K562 (cell line): ENCODE data around the gene PHF5A. TPM values are rescaled to one million over a fixed set of nuclear protein-coding genes. Genes with fewer than 3 reads are reported as not detected.
"Not testable (repeated sequence)": the region's sequence is repeated elsewhere in the genome, so short reads cannot be mapped to it uniquely, and the experiment has no call there.

Source experiments
- ATAC-seq: fragments of 200-7000 bp; cut with Tn5 transposase; 3 replicates; pipeline ENCODE4 v1.9.1; 2020; ENCODE audit warnings: moderate library complexity
- BruUV-seq: library from RNA; stranded (reverse); fragments of 400-500 nt; replicated peaks from 2 replicates; lab custom pipeline; 2021; lab: Mats Ljungman, UMichigan
- CTCF ChIA-PET: fragments of 300-600 bp; formaldehyde crosslinking; extraction: SDS; loops from one replicate; lab custom pipeline; 2021; ENCODE audit warnings: low intra/inter-chr PET ratio; lab: Yijun Ruan, JAX
- POLR2A ChIA-PET: fragments of 300-600, 350-650 bp; sonication (Branson Sonifier 250); formaldehyde crosslinking; extraction: SDS; loops from one replicate; lab custom pipeline; 2021; ENCODE audit warnings: antibody characterized with exemption, inconsistent platforms; lab: Yijun Ruan, JAX
- DNase-seq, 4 experiments: peaks; one replicate each; pipeline versions ENCODE4 v3.0.0 to v3.0.0-alpha.2; 2011 to 2018; ENCODE audit warnings: low spot score in 3 of 4, mixed read lengths in 3 of 4; ENCODE audit errors: extremely low read depth in 1 of 4
- FAIRE-seq: peaks from 2 replicates; lab custom pipeline; 2011; peaks lifted over from hg19 to GRCh38; lab: Jason Lieb, UNC
- H2AFZ ChIP-seq: 2 replicates; pipeline ENCODE4 v1.6.0; 2011; ENCODE audit warnings: low read depth, low read length, control low read depth, inconsistent platforms
- H3K27ac ChIP-seq: fragments of 200-600 bp; 3 replicates; pipeline ENCODE4 v1.8.0; 2011; ENCODE audit warnings: low read depth, mild to moderate bottlenecking, control low read depth, inconsistent platforms, low read length, moderate library complexity, mixed read lengths; ENCODE audit errors: extremely low read depth
- H3K27me3 ChIP-seq, 2 experiments: fragments of 300-600 bp in 1 of 2; 2 replicates in 1 of 2; 3 replicates in 1 of 2; pipeline versions ENCODE4 v1.6.0 to v1.8.0; 2011; ENCODE audit warnings: inconsistent platforms in 2 of 2, low read length in 2 of 2, mild to moderate bottlenecking in 1 of 2, mixed read lengths in 1 of 2, moderate library complexity in 1 of 2; ENCODE audit not compliant: control insufficient read depth in 2 of 2, insufficient read depth in 2 of 2
- H3K36me3 ChIP-seq: fragments of 300-600 bp; 3 replicates; pipeline ENCODE4 v1.8.0; 2011; ENCODE audit warnings: mild to moderate bottlenecking, low read length, inconsistent platforms; ENCODE audit not compliant: control insufficient read depth, insufficient read depth
- H3K4me1 ChIP-seq, 2 experiments: fragments of 200-600 bp in 1 of 2; replicated peaks in 1 of 2; 2 replicates in 1 of 2; 3 replicates in 1 of 2; pipeline versions ENCODE4 v1.5.1 to v1.8.0; 2011; ENCODE audit warnings: inconsistent platforms in 2 of 2, low read length in 2 of 2, mild to moderate bottlenecking in 1 of 2, mixed read lengths in 1 of 2, moderate library complexity in 1 of 2; ENCODE audit not compliant: control insufficient read depth in 2 of 2, insufficient read depth in 2 of 2
- H3K4me2 ChIP-seq: 2 replicates; pipeline ENCODE4 v1.6.1; 2011; ENCODE audit warnings: low read length, control low read depth, inconsistent platforms, mixed read lengths; ENCODE audit not compliant: insufficient read depth
- H3K4me3 ChIP-seq: fragments of 200-600 bp; sonication (generic), shearing (Covaris generic); 2 replicates; pipeline ENCODE4 v1.5.1; 2016; ENCODE audit warnings: control low read depth, inconsistent platforms
- H3K79me2 ChIP-seq: fragments of 200-600 bp; 3 replicates; pipeline ENCODE4 v1.8.0; 2011; ENCODE audit warnings: low read length, inconsistent platforms; ENCODE audit not compliant: control insufficient read depth, insufficient read depth
- H3K9ac ChIP-seq, 2 experiments: 2 replicates each; pipeline versions ENCODE4 v1.6.0 to v1.6.1; 2011; ENCODE audit warnings: low read depth in 2 of 2, low read length in 2 of 2, control low read depth in 1 of 2, inconsistent platforms in 1 of 2, mild to moderate bottlenecking in 1 of 2, mixed read lengths in 1 of 2; ENCODE audit not compliant: insufficient read depth in 1 of 2
- H3K9me1 ChIP-seq: one replicate; pipeline ENCODE4 v1.6.0; 2011; ENCODE audit warnings: inconsistent platforms, mild to moderate bottlenecking, low read length, moderate library complexity; ENCODE audit not compliant: control insufficient read depth, insufficient read depth
- H3K9me3 ChIP-seq: replicated peaks from 2 replicates; pipeline ENCODE4 v1.5.1; 2011; ENCODE audit warnings: low read depth, low read length, inconsistent platforms; ENCODE audit not compliant: control insufficient read depth, insufficient read depth
- H4K20me1 ChIP-seq: replicated peaks from 2 replicates; pipeline ENCODE4 v1.6.1; 2011; ENCODE audit warnings: low read length, inconsistent platforms, mixed read lengths; ENCODE audit not compliant: control insufficient read depth, insufficient read depth
- ATF7 ChIP-seq: fragments of 450-650 bp; IDR thresholded peaks from 2 replicates; pipeline ENCODE4 v1.7.1; 2014; ENCODE audit warnings: mild to moderate bottlenecking, moderate library complexity
- E2F8 ChIP-seq: fragments of 450-650 bp; IDR thresholded peaks from 2 replicates; pipeline ENCODE4 v1.7.1; 2018; ENCODE audit warnings: mild to moderate bottlenecking, low read depth; ENCODE audit not compliant: partially characterized antibody
- HIVEP1 ChIP-seq: fragments of 250-450 bp; sonication (Bioruptor Pico); IDR thresholded peaks from 2 replicates; pipeline ENCODE4 v1.4.0; 2020; ENCODE audit warnings: mild to moderate bottlenecking
- MTF1 ChIP-seq: fragments of 250-450 bp; sonication (Bioruptor Pico); IDR thresholded peaks from 2 replicates; pipeline ENCODE4 v1.9.0; 2021; ENCODE audit warnings: moderate library complexity, mild to moderate bottlenecking, inconsistent platforms, borderline replicate concordance
- NCOA1 ChIP-seq: fragments of 450-650 bp; IDR thresholded peaks from 2 replicates; pipeline ENCODE4 v1.6.1; 2016; ENCODE audit warnings: low read depth
- RBM14 ChIP-seq: fragments of 200-400 bp; formaldehyde crosslinking; IDR thresholded peaks from 2 replicates; pipeline ENCODE4 v1.6.1; 2018; ENCODE audit warnings: low read depth, mild to moderate bottlenecking, low read length, moderate library complexity, borderline replicate concordance; ENCODE audit not compliant: insufficient read depth
- SIN3A ChIP-seq, 2 experiments: fragments of 150-350 bp in 1 of 2; IDR thresholded peaks; 2 replicates each; pipeline ENCODE4 v1.6.1; 2011 to 2016; ENCODE audit warnings: borderline replicate concordance in 2 of 2, low read depth in 2 of 2, low read length in 2 of 2, mild to moderate bottlenecking in 2 of 2, moderate library complexity in 2 of 2; ENCODE audit not compliant: control insufficient read depth in 1 of 2
- SIN3B ChIP-seq: fragments of 450-650 bp; IDR thresholded peaks from 2 replicates; pipeline ENCODE4 v1.6.1; 2017; ENCODE audit warnings: low read depth, mild to moderate bottlenecking, moderate library complexity
- ZBTB34 ChIP-seq: fragments of 250-450 bp; sonication (Bioruptor Pico); IDR thresholded peaks from 2 replicates; pipeline ENCODE4 v1.8.0; 2021; ENCODE audit warnings: mild to moderate bottlenecking, moderate library complexity
- ZNF384 ChIP-seq: IDR thresholded peaks from 2 replicates; pipeline ENCODE4 v1.6.1; 2012; ENCODE audit warnings: low read depth, low read length, improper control_type of control experiment
- WGBS: fragments of 100-300 bp; shearing (Covaris generic); methylation state at CpG from one replicate; pipeline ENCODE4 v1.1.6; 2016; ENCODE audit warnings: low coverage, mixed read lengths; ENCODE audit not compliant: insufficient coverage; ENCODE audit errors: missing lambda C conversion rate; 5-methylcytosine and 5-hydroxymethylcytosine counted together
- in situ Hi-C: fragments of 300-500 bp; cut with MboI; formaldehyde crosslinking; loops from 4 replicates; pipeline ENCODE4 v1.15.0; 2018; ENCODE audit warnings: inconsistent platforms, mixed read lengths
- intact Hi-C: fragments of 100-400 bp; cut with micrococcal nuclease; formaldehyde crosslinking; loops from 2 replicates; pipeline ENCODE4 v1.14.2; 2022
- polyA plus RNA-seq, 8 experiments: library from polyadenylated mRNA; depleted of rRNA in 4 of 8; stranded (reverse) in 5 of 8; unstranded in 3 of 8; fragments of >200 nt; fragmentation: Nextera tagmentation in 2 of 8; fragmentation: Illumina TruSeq in 1 of 8; extraction: Ambion mirVana in 2 of 8; extraction: Trizol in 1 of 8; gene quantifications; 2 replicates each; pipeline versions ENCODE4 v1.2.1 to v1.2.3, GENCODE V29; 2011 to 2014; ENCODE audit warnings: inconsistent platforms in 1 of 8, missing spikeins in 1 of 8
- total RNA-seq, 7 experiments: library from RNA; depleted of rRNA in 6 of 7; stranded (reverse); fragments of >200 nt in 6 of 7; fragmentation: Illumina TruSeq in 2 of 7; extraction: Trizol in 2 of 7; gene quantifications; 2 replicates each; pipeline versions ENCODE4 v1.2.1 to v1.2.3, GENCODE V29; 2011 to 2021; ENCODE audit warnings: low replicate concordance in 1 of 7

Gene PHF5A
- total and polyA plus RNA-seq, 9 of the 15 experiments (the other 6 are each of a cell fraction or from before 2014, with no cell fraction given), result 14.2 to 144 (median 101) TPM

- FAIRE-seq, result not testable (repeated sequence)
Observed at GRCh38 chr22:41460071-41460470, 8.4 kb downstream of the PHF5A start.

GRCh38 chr22:41459431-41459830, 9.1 kb downstream of the PHF5A start:
- CTCF ChIA-PET, result no interaction called here
- no peak for TF ChIP-seq E2F8
- TF ChIP-seq ZNF384, result no peak
- TF ChIP-seq HIVEP1 (CRISPR knock-in tag), result no peak
- TF ChIP-seq SIN3A (IDR thresholded peaks at IDR 0.05; ENCODE audit: borderline replicate concordance in 2 of 2, control insufficient read depth in 1 of 2, low read depth in 2 of 2, low read length in 2 of 2), result no peak
- TF ChIP-seq NCOA1, result no peak
- no peak for TF ChIP-seq RBM14
- TF ChIP-seq SIN3B, result no peak
- TF ChIP-seq MTF1 (CRISPR knock-in tag), result no peak
- TF ChIP-seq ATF7, result no peak
- TF ChIP-seq ZBTB34, result no peak

More at GRCh38 chr22:41460071-41460470, 8.4 kb downstream of the PHF5A start:
- CTCF ChIA-PET, DNase-seq, H4K20me1 ChIP-seq, in situ Hi-C loops, H3K9ac ChIP-seq, H3K4me2 ChIP-seq, ATAC-seq, H3K79me2 ChIP-seq, H3K9me3 ChIP-seq, H3K4me1 ChIP-seq, H3K9me1 ChIP-seq, H3K27ac ChIP-seq, H2AFZ ChIP-seq, H3K4me3 ChIP-seq, H3K27me3 ChIP-seq, BruUV-seq: not testable (repeated sequence)
- POLR2A ChIA-PET, result interaction anchor here (0.6 to 2.3 kb wide), 5 partner anchors 9 to 93 kb away, joined by 4 to 13 read pairs (median 4); partner anchors contain the start of genes ACO2, PHF5A and TOB2
- 83% methylated on average over 3 of the region's 5 CpGs for WGBS
- peaks cover 58% of the 10 kb centered on the region for H3K36me3 ChIP-seq
- intact Hi-C loops, result loop anchor here (10.0 kb wide), 1 partner anchor 175 kb away; the partner anchor contains the start of gene RANGAP1

More at GRCh38 chr22:41459431-41459830, 9.1 kb downstream of the PHF5A start:
- ATAC-seq (no peak), FAIRE-seq (no peak), DNase-seq (no peak)
- 100% methylated on average over 1 of the region's 1 CpG for WGBS
- Histone ChIP-seq H4K20me1 (no peaks in the 10 kb centered on the region), H2AFZ (no peak overlapping the region), H3K4me3 (no peak overlapping the region), H3K27me3 (no peaks in the 10 kb centered on the region), H3K4me1 (no peaks in the 10 kb centered on the region), H3K9me1 (no peaks in the 10 kb centered on the region), H3K79me2 (no peaks in the 10 kb centered on the region), H3K9me3 (no peaks in the 10 kb centered on the region), H3K36me3 (peaks cover 52% of the 10 kb centered on the region), H3K27ac (no peak overlapping the region), H3K4me2 (no peak overlapping the region), H3K9ac (no peak overlapping the region)
- intact Hi-C loops, result no loop called here
- in situ Hi-C loops, result no loop called here
- BruUV-seq, result no TSS peak
- POLR2A ChIA-PET, result interaction anchor here (1.1 to 3.1 kb wide), 4 partner anchors 9 to 20 kb away, joined by 4 to 13 read pairs (median 8); partner anchors contain the start of genes ACO2, PHF5A and TOB2
